Panc1 (cell line): Measurements from ENCODE around the gene RAI14. TPM values are rescaled to one million over a fixed set of nuclear protein-coding genes. Genes with fewer than 3 reads are reported as not detected.
A peak's percentile ranks its signal among the peaks of the same experiment; 100 is the strongest.

Experiments used
- ATAC-seq: fragments of 200-7000 bp; cut with Tn5 transposase; 2 replicates; pipeline ENCODE4 v1.9.1; 2020; ENCODE audit warnings: mild to moderate bottlenecking, moderate library complexity
- BruUV-seq: library from RNA; stranded (reverse); fragments of 400-500 nt; replicated peaks from 2 replicates; lab custom pipeline; 2021; lab: Mats Ljungman, UMichigan
- CTCF ChIA-PET: fragments of 300-600 bp; sonication (Branson Sonifier 250); formaldehyde crosslinking; loops from one replicate; lab custom pipeline; 2022; ENCODE audit warnings: antibody characterized with exemption; lab: Charles Lee
- POLR2A ChIA-PET: fragments of 300-600 bp; sonication (Branson Sonifier 250); formaldehyde crosslinking; loops from one replicate; lab custom pipeline; 2022; ENCODE audit warnings: antibody characterized with exemption; lab: Charles Lee
- DNase-seq: peaks from one replicate; pipeline ENCODE4 v3.0.0-alpha.2; 2010; ENCODE audit warnings: low read depth, low spot score
- H3K27ac ChIP-seq: 2 replicates; pipeline ENCODE4 v1.5.1; 2011; ENCODE audit warnings: mild to moderate bottlenecking, low read length, inconsistent platforms
- H3K27me3 ChIP-seq: fragments of 200-500 bp; sonication (Bioruptor generic); 2 replicates; pipeline ENCODE4 v1.6.0; 2014; ENCODE audit warnings: low read length, inconsistent platforms; ENCODE audit not compliant: control insufficient read depth, insufficient read depth
- H3K36me3 ChIP-seq: fragments of 200-500 bp; sonication (Bioruptor generic); 2 replicates; pipeline ENCODE4 v1.5.1; 2014; ENCODE audit warnings: inconsistent platforms, mild to moderate bottlenecking, low read length, moderate library complexity; ENCODE audit not compliant: control insufficient read depth, insufficient read depth
- H3K4me1 ChIP-seq: 2 replicates; pipeline ENCODE4 v1.5.1; 2011; ENCODE audit warnings: inconsistent platforms, mild to moderate bottlenecking, low read length, moderate library complexity; ENCODE audit not compliant: control insufficient read depth, insufficient read depth
- H3K4me3 ChIP-seq, 2 experiments: 2 replicates each; pipeline ENCODE4 v1.5.1; 2011 to 2012; ENCODE audit warnings: low read depth in 2 of 2, low read length in 2 of 2, mild to moderate bottlenecking in 2 of 2, inconsistent platforms in 1 of 2, moderate library complexity in 1 of 2
- H3K9me3 ChIP-seq: fragments of 200-500 bp; sonication (Bioruptor generic); 2 replicates; pipeline ENCODE4 v1.5.1; 2014; ENCODE audit warnings: low read depth, mild to moderate bottlenecking, inconsistent platforms, low read length, moderate library complexity; ENCODE audit not compliant: control insufficient read depth, insufficient read depth
- POLR2AphosphoS5 ChIP-seq: IDR thresholded peaks from 2 replicates; pipeline ENCODE4 v1.6.1; 2012; ENCODE audit warnings: mild to moderate bottlenecking, low read depth, low read length, moderate library complexity
- REST ChIP-seq, 2 experiments: IDR thresholded peaks; 2 replicates each; pipeline ENCODE4 v1.6.1; 2011 to 2012; ENCODE audit warnings: low read depth in 2 of 2, control low read depth in 1 of 2, low read length in 1 of 2, mild to moderate bottlenecking in 1 of 2, moderate library complexity in 1 of 2; ENCODE audit not compliant: insufficient read depth in 1 of 2
- SIN3A ChIP-seq: IDR thresholded peaks from 2 replicates; pipeline ENCODE4 v1.6.1; 2012; ENCODE audit warnings: low read depth, mild to moderate bottlenecking, low read length, moderate library complexity, borderline replicate concordance; ENCODE audit not compliant: insufficient read depth
- TCF7L2 ChIP-seq: IDR thresholded peaks from 2 replicates; pipeline ENCODE4 v1.6.1; 2011; ENCODE audit warnings: mild to moderate bottlenecking, low read depth, low read length, inconsistent platforms
- in situ Hi-C: cut with HindIII; loops from 2 replicates; pipeline ENCODE4 v1.10.0; 2016; ENCODE audit warnings: low sequenced_read_pairs, low pct_unique_long_range_greater_than_20kb
- intact Hi-C: fragments of 100-400 bp; cut with micrococcal nuclease; formaldehyde crosslinking; loops from one replicate; pipeline ENCODE4 v1.10.0; 2022; ENCODE audit not compliant: unreplicated experiment
- total RNA-seq: library from RNA; stranded (reverse); gene quantifications from one replicate; pipeline ENCODE4 v1.2.1, GENCODE V29; 2021; ENCODE audit not compliant: unreplicated experiment
- TF ChIP-seq, protein P1 (sequence below): fragments of 450-650 bp; IDR thresholded peaks from 2 replicates; pipeline ENCODE4 v1.5.1; 2017; ENCODE audit warnings: mild to moderate bottlenecking

RAI14 gene
- total RNA-seq, 1 experiment from 2014 or later, result 18.5 TPM

- Histone ChIP-seq H3K4me1 (peaks cover 9% of the 10 kb centered on the region; the same call in 1 of the 2 replicates), H3K27ac (no peak overlapping the region), H3K9me3 (no peaks in the 10 kb centered on the region), H3K27me3 (no peaks in the 10 kb centered on the region), H3K36me3 (no peaks in the 10 kb centered on the region), H3K4me3 (no peak overlapping the region)
- BruUV-seq, result no TSS peak
- ChIA-PET CTCF (no interaction called here), POLR2A (no interaction called here)
- DNase-seq (peak; percentile 73), ATAC-seq (peak; percentile 85)
- in situ Hi-C loops, result no loop called here
- intact Hi-C loops, result no loop called here
- no peak for TF ChIP-seq SIN3A
- TF ChIP-seq TCF7L2, result no peak
- TF ChIP-seq REST (IDR thresholded peaks at IDR 0.05; ENCODE audit: insufficient read depth in 1 of 2, low read depth in 2 of 2, low read length in 1 of 2), result no peak
- TF ChIP-seq POLR2AphosphoS5, result no peak
- TF ChIP-seq, protein P1, sequence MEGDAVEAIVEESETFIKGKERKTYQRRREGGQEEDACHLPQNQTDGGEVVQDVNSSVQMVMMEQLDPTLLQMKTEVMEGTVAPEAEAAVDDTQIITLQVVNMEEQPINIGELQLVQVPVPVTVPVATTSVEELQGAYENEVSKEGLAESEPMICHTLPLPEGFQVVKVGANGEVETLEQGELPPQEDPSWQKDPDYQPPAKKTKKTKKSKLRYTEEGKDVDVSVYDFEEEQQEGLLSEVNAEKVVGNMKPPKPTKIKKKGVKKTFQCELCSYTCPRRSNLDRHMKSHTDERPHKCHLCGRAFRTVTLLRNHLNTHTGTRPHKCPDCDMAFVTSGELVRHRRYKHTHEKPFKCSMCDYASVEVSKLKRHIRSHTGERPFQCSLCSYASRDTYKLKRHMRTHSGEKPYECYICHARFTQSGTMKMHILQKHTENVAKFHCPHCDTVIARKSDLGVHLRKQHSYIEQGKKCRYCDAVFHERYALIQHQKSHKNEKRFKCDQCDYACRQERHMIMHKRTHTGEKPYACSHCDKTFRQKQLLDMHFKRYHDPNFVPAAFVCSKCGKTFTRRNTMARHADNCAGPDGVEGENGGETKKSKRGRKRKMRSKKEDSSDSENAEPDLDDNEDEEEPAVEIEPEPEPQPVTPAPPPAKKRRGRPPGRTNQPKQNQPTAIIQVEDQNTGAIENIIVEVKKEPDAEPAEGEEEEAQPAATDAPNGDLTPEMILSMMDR, result no peak
Measured at GRCh38 chr5:34608859-34609648, 47.1 kb upstream of the RAI14 start.

- ATAC-seq (no peak), DNase-seq (no peak)
- no TSS peak for BruUV-seq
- no peak overlapping the region for H3K4me3 ChIP-seq
- peaks cover 9% of the 10 kb centered on the region; the same call in 1 of the 2 replicates for H3K4me1 ChIP-seq
- in situ Hi-C loops (no loop called here), intact Hi-C loops (no loop called here)
- H3K27me3 ChIP-seq, result no peaks in the 10 kb centered on the region
- H3K36me3 ChIP-seq, result no peaks in the 10 kb centered on the region
- H3K27ac ChIP-seq, result no peak overlapping the region
- ChIA-PET CTCF (no interaction called here), POLR2A (no interaction called here)
- TF ChIP-seq REST (IDR thresholded peaks at IDR 0.05; ENCODE audit: insufficient read depth in 1 of 2, low read depth in 2 of 2, low read length in 1 of 2), result no peak
- no peak for TF ChIP-seq TCF7L2
- TF ChIP-seq SIN3A, result no peak
- no peak for TF ChIP-seq POLR2AphosphoS5
- TF ChIP-seq, protein P1, result no peak
- H3K9me3 ChIP-seq, result no peaks in the 10 kb centered on the region
Measured at GRCh38 chr5:34609951-34610441, 46.1 kb upstream of the RAI14 start.
